A549 (cell line): Measurements from ENCODE around the gene OBSCN. TPM values are rescaled to one million over a fixed set of nuclear protein-coding genes. Genes with fewer than 3 reads are reported as not detected.

Source experiments
- ATAC-seq, 2 experiments: fragments of 200-7000 bp in 1 of 2; fragments of >200 bp in 1 of 2; cut with Nextera tagmentation in 1 of 2; cut with Tn5 transposase in 1 of 2; 3 replicates each; pipeline versions ENCODE4 v1.8.0 to v1.9.1; 2018 to 2020; ENCODE audit warnings: mild to moderate bottlenecking in 1 of 2, moderate library complexity in 1 of 2
- CTCF ChIA-PET: fragments of 300-600 bp; sonication (Branson Sonifier 250); formaldehyde crosslinking; extraction: SDS; loops from one replicate; lab custom pipeline; 2021; ENCODE audit warnings: antibody characterized with exemption, inconsistent platforms; lab: Yijun Ruan, JAX
- POLR2A ChIA-PET: fragments of 350-600 bp; formaldehyde crosslinking; extraction: SDS; loops from one replicate; lab custom pipeline; 2021; ENCODE audit warnings: antibody characterized with exemption, inconsistent platforms; lab: Yijun Ruan, JAX
- DNase-seq, 2 experiments: peaks; one replicate each; pipeline versions ENCODE4 v3.0.0 to v3.0.0-alpha.2; 2011 to 2016; ENCODE audit warnings: low read depth in 1 of 2, low spot score in 1 of 2
- FAIRE-seq: peaks from 2 replicates; lab custom pipeline; 2011; peaks lifted over from hg19 to GRCh38; lab: Jason Lieb, UNC
- H3K27ac ChIP-seq, 2 experiments: fragments of >200 bp; sonication (Bioruptor Twin); formaldehyde crosslinking; 3 replicates each; pipeline ENCODE4 v1.5.1; 2016 to 2017
- H3K4me1 ChIP-seq: fragments of >200 bp; sonication (Bioruptor Twin); formaldehyde crosslinking; 3 replicates; pipeline ENCODE4 v1.6.1; 2016
- H3K4me2 ChIP-seq: fragments of >200 bp; sonication (Bioruptor Twin); formaldehyde crosslinking; 3 replicates; pipeline ENCODE4 v1.6.1; 2016
- H3K4me3 ChIP-seq: fragments of >200 bp; sonication (Bioruptor Twin); formaldehyde crosslinking; 3 replicates; pipeline ENCODE4 v1.5.1; 2016
- H3K9me3 ChIP-seq: fragments of >200 bp; sonication (Bioruptor Twin); formaldehyde crosslinking; 3 replicates; pipeline ENCODE4 v1.6.1; 2016
- CBX8 ChIP-seq: fragments of 200-600 bp; sonication (generic); IDR thresholded peaks from 2 replicates; pipeline ENCODE4 v1.6.1; 2016
- CEBPB ChIP-seq, 2 experiments: fragments of >200 bp in 1 of 2; sonication (Bioruptor Twin) in 1 of 2; formaldehyde crosslinking in 1 of 2; IDR thresholded peaks; 2 replicates each; pipeline ENCODE4 v1.6.1; 2012 to 2016
- CTCF ChIP-seq: fragments of >200 bp; sonication (Bioruptor Twin); formaldehyde crosslinking; IDR thresholded peaks from 3 replicates; pipeline ENCODE4 v1.5.1; 2016
- EHMT2 ChIP-seq: fragments of 200-600 bp; sonication (generic); IDR thresholded peaks from 2 replicates; pipeline ENCODE4 v1.6.1; 2016; ENCODE audit warnings: antibody characterized with exemption, low read depth, mild to moderate bottlenecking, moderate library complexity
- FOSB ChIP-seq: fragments of 250-450 bp; sonication (Bioruptor Pico); IDR thresholded peaks from 2 replicates; pipeline ENCODE4 v1.5.0; 2020; ENCODE audit warnings: mild to moderate bottlenecking, moderate library complexity
- FOSL2 ChIP-seq, 2 experiments: fragments of 450-650 bp in 1 of 2; fragments of >200 bp in 1 of 2; sonication (Bioruptor Twin) in 1 of 2; formaldehyde crosslinking; IDR thresholded peaks; 2 replicates each; pipeline versions ENCODE4 v1.5.0 to v1.6.1; 2016 to 2020; ENCODE audit warnings: mild to moderate bottlenecking in 1 of 2, moderate library complexity in 1 of 2
- HOXA7 ChIP-seq: fragments of 250-450 bp; sonication (Bioruptor Pico); IDR thresholded peaks from 2 replicates; pipeline ENCODE4 v1.5.0; 2020; ENCODE audit warnings: mild to moderate bottlenecking, moderate library complexity
- HOXB5 ChIP-seq: fragments of 250-450 bp; sonication (Bioruptor Pico); IDR thresholded peaks from 2 replicates; pipeline ENCODE4 v1.5.0; 2020; ENCODE audit warnings: mild to moderate bottlenecking, moderate library complexity
- JUNB ChIP-seq: fragments of >200 bp; sonication (Bioruptor Twin); formaldehyde crosslinking; IDR thresholded peaks from 2 replicates; pipeline ENCODE4 v1.6.1; 2016
- KDM1A ChIP-seq: fragments of 200-600 bp; sonication (generic); IDR thresholded peaks from 2 replicates; pipeline ENCODE4 v1.6.1; 2016; ENCODE audit warnings: low read depth, mild to moderate bottlenecking
- MAX ChIP-seq: IDR thresholded peaks from 2 replicates; pipeline ENCODE4 v1.6.1; 2012
- NPAS2 ChIP-seq: fragments of 250-450 bp; sonication (Bioruptor Pico); IDR thresholded peaks from 2 replicates; pipeline ENCODE4 v1.8.0; 2022; ENCODE audit warnings: mild to moderate bottlenecking, moderate library complexity, borderline replicate concordance
- PBX3 ChIP-seq: IDR thresholded peaks from 2 replicates; pipeline ENCODE4 v1.6.1; 2012
- RCOR1 ChIP-seq: fragments of 150-350 bp; IDR thresholded peaks from 2 replicates; pipeline ENCODE4 v1.6.1; 2014; ENCODE audit warnings: antibody characterized with exemption, low read length, low read depth
- REST ChIP-seq: fragments of 200-600 bp; sonication (generic); IDR thresholded peaks from 2 replicates; pipeline ENCODE4 v1.6.1; 2016; ENCODE audit warnings: antibody characterized with exemption, mild to moderate bottlenecking, moderate library complexity
- SREBF2 ChIP-seq: fragments of 450-650 bp; IDR thresholded peaks from 2 replicates; pipeline ENCODE4 v1.6.1; 2014; ENCODE audit warnings: mild to moderate bottlenecking, moderate library complexity
- ZC3H11A ChIP-seq: fragments of 450-650 bp; IDR thresholded peaks from 2 replicates; pipeline ENCODE4 v1.6.1; 2014; ENCODE audit warnings: antibody characterized with exemption, mild to moderate bottlenecking
- WGBS: methylation state at CpG from one replicate; pipeline ENCODE4 v1.1.6; 2017; ENCODE audit errors: missing lambda C conversion rate; 5-methylcytosine and 5-hydroxymethylcytosine counted together
- polyA plus RNA-seq, 4 experiments: library from polyadenylated mRNA; depleted of rRNA in 3 of 4; stranded (reverse); fragments of >200 nt; fragmentation: RNase III in 1 of 4; extraction: RNeasy Plus Mini Kit Qiagen cat#74134 plus additional on column Dnase treatment in 1 of 4; gene quantifications; 2 replicates in 3 of 4; 3 replicates in 1 of 4; pipeline ENCODE4 v1.2.3, GENCODE V29; 2011 to 2017
- TF ChIP-seq, protein P1 (sequence below): IDR thresholded peaks from 2 replicates; pipeline ENCODE4 v1.6.1; 2012; ENCODE audit warnings: low read depth, borderline replicate concordance

OBSCN gene
- polyA plus RNA-seq, 2 of the 4 experiments (the other 2 are of a cell fraction), result 3.1 to 6.8 TPM

- CTCF ChIA-PET, result no interaction called here
- H3K4me2 ChIP-seq, result no peak overlapping the region
- ATAC-seq (no peak), FAIRE-seq (no peak), DNase-seq (no peak)
- H3K9me3 ChIP-seq, result peaks cover 29% of the 10 kb centered on the region
- H3K27ac ChIP-seq, result no peak overlapping the region
- H3K4me1 ChIP-seq, result no peaks in the 10 kb centered on the region
- no peak for TF ChIP-seq ZC3H11A
- TF ChIP-seq JUNB, result no peak
- no peak for TF ChIP-seq EHMT2
- no peak for TF ChIP-seq PBX3
- no peak for TF ChIP-seq CEBPB (IDR thresholded peaks at IDR 0.05)
- TF ChIP-seq KDM1A, result no peak
- no peak for TF ChIP-seq REST
- TF ChIP-seq HOXB5, result no peak
- TF ChIP-seq MAX, result no peak
- no peak for TF ChIP-seq CTCF
- no peak for TF ChIP-seq SREBF2
- TF ChIP-seq, protein P1, sequence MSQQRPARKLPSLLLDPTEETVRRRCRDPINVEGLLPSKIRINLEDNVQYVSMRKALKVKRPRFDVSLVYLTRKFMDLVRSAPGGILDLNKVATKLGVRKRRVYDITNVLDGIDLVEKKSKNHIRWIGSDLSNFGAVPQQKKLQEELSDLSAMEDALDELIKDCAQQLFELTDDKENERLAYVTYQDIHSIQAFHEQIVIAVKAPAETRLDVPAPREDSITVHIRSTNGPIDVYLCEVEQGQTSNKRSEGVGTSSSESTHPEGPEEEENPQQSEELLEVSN, result no peak
- no peak for TF ChIP-seq FOSB (CRISPR knock-in tag)
- no peak for TF ChIP-seq HOXA7 (CRISPR knock-in tag)
- no peak for TF ChIP-seq RCOR1
- no peak for TF ChIP-seq CBX8
- TF ChIP-seq NPAS2, result no peak
- H3K4me3 ChIP-seq, result no peak overlapping the region
- POLR2A ChIA-PET, result no interaction called here
- 78% methylated on average over 2 of the region's 2 CpGs for WGBS
Measured at GRCh38 chr1:228297242-228297641, 89.4 kb downstream of the OBSCN start.

- CTCF ChIA-PET, result no interaction called here
- no peak for ATAC-seq
- Histone ChIP-seq H3K4me3 (no peak overlapping the region), H3K4me1 (no peaks in the 10 kb centered on the region), H3K27ac (no peak overlapping the region), H3K9me3 (peaks cover 35% of the 10 kb centered on the region)
- WGBS, result 55% methylated on average over 2 of the region's 2 CpGs
- POLR2A ChIA-PET, result no interaction called here
- no peak for TF ChIP-seq FOSL2 (IDR thresholded peaks at IDR 0.05)
- no peak for TF ChIP-seq FOSL2 (CRISPR knock-in tag; IDR thresholded peaks at IDR 0.05)
- TF ChIP-seq, all 56 proteins: peak for 0
- no peak for FAIRE-seq
- H3K4me2 ChIP-seq, result no peak overlapping the region
- no peak for DNase-seq
Measured at GRCh38 chr1:228297822-228298221, 90.0 kb downstream of the OBSCN start.
